NCI-H82 treated with DMSO at 0.1 percent for 48 hours (cell line): ENCODE data around the gene YBX3.
A peak's percentile ranks its signal among the peaks of the same experiment; 100 is the strongest.

Experiments used
- DNase-seq: peaks from one replicate; lab custom pipeline; 2025; ENCODE audit not compliant: unreplicated experiment; lab: John Stamatoyannopoulos, UW

Gene YBX3

GRCh38 chr12:10722502-10722904 is 620 bp downstream of the YBX3 start:
- no peak for DNase-seq

DNA sequence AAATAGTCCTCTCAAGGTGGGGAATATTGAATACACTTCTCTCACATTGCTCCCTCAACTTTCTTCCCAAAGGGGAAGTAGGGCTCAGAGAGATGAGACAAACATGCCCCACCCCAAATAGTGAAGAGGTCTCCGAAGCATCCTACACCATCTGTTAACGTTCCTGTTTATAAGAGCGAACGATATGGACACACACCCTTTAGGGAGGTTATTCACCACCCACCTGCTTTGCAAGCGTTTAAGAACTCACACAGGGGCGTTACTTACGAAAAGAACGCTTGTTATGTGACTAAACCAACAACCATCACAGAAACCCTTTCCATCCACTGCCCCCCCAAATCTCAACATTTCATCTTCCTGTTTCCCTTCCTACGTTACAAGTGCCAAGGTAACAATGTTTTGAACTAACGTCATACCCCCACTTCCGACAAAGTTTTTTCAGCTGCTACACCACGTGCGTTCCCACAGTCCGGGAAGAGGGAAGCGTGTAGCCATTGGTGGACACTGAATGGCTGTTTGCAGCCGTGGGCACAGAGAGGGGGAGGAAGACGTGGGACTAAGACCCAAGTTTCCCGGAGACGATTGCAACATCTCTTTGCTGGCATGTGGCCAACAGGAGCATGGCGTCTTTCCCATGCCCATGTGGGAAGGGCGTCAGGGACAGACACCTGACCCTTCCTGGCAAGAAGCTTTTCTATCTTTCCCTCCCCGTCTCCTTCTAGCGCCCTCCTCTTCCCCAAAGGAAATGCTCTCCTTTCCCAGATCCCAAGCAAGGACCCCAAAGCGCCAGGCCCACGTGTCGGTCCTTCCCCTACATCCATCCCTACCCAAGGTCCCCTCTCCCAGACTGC is 1.2 kb downstream of the YBX3 start:
- peak; percentile 75 for DNase-seq

GRCh38 chr12:10720974-10721650 is 2.0 kb downstream of the YBX3 start:
- DNase-seq, result no peak

DNA sequence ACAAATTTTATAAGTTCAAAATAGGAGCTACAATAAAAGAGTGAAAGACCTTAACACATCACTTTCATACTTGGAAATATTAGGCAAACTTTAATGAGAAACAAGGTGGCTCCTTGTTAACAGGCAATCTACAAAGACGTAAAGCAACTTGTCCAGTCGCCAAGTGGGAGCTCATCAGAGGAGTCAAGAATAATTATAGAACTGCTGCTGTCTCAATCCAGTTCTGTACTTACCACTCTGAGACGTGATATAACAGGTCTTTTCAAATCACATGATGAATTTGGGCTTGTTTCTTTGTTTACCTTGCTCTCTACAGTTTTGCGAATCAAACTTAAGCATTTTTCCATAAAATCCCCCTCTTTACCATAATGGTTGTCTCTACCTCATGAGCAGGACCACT is 3.6 kb downstream of the YBX3 start:
- no peak for DNase-seq

GRCh38 chr12:10718279-10718821 is 4.8 kb downstream of the YBX3 start:
- DNase-seq, result peak; percentile 18

DNA sequence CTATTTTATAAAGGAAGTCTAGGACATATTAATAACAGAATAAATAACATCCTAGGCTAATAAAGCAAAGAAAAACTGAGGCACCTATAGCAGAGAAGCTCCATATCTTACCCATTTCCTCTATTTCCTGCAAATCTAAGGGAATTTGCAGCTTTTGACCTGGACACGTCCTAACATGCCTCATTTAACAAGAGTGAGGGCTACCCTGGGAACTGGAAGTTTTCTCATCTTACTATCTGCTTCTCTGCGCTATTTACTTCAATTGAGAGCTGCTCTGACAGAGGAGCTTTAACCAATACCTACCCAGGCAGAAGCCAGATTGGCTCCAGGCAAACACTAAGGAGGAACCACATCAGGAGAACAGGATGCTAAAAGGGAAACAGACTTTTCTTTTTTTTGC is 5.7 kb downstream of the YBX3 start:
- DNase-seq, result no peak

DNA sequence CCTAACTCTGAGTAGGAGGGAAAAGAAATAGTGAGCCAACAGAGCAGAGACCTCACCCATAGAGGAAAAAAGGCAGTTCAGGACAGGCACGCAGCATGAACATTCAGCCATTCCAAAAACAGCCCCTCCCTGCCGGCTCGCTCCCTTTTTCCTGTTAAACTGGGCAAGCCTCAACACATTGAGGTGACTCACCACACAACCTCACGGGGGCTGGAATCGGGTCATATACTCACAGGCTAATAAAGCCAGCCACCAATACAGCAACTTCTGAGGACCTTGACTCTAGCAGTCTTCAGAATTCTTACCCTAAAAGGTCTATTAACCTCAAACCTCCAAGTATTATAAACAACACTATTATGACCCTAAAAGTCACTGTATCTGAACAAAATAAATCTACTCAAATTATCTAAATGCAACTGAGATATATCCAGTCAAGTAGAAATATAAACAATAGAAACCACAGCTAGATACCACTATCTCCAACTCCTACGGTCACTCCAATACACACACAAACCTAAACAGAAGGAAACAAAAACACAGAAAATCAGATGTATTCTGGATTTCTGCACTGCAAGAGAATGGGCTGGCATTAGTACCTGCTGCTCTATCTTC is 6.3 kb downstream of the YBX3 start:
- no peak for DNase-seq

- no peak for DNase-seq
These were observed 6.8 kb downstream of the YBX3 start for GRCh38 chr12:10716277-10716676.

GRCh38 chr12:10715491-10715890 is 7.6 kb downstream of the YBX3 start:
- DNase-seq, result no peak

GRCh38 chr12:10709808-10710207 is 13.3 kb downstream of the YBX3 start:
- DNase-seq, result no peak

DNA sequence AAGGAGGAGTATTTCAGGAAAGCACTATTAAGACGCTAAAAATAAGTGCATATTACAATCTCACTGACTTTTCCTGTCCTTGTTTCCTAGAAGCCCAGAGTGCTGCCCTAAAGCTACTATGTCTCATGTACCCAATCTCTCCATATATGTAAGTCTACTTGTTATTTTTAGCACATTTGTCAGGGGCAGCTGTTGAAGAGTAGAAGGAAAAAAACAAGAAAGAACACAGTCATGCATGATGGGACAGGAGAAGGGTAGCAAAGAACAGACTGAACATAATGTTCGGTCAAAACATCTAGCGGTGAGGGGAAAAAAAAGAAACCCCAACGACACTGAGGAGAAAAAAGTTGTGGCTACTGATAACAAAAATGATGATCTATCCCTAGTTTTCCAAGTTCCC is 14.3 kb downstream of the YBX3 start:
- no peak for DNase-seq

GRCh38 chr12:10705655-10706054 is 17.5 kb downstream of the YBX3 start:
- no peak for DNase-seq

DNA sequence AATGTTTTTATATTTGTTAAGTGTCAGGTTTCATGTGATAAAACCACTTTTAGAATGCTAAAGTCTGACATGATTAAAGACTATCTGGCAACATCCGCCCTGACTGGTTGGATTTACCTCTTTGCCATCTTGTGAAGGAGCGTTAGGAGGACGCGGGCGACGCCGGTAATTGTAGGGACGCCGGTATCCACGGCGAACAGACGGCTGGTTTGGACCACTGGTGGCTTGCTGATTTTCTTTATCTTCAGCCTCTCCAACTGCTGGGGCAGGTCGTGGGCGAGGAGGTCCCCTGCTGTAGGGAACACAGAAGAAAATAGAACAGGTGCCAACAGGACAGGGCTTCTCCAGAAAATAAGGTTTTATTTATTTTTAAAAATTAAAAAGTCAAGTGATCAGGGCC is 21.3 kb downstream of the YBX3 start:
- DNase-seq, result no peak

- no peak for DNase-seq
These were observed 21.9 kb downstream of the YBX3 start for GRCh38 chr12:10701131-10701681.

- DNase-seq, result no peak
These were observed 22.5 kb downstream of the YBX3 start for GRCh38 chr12:10700581-10700980.

- no peak for DNase-seq
These were observed 25.3 kb downstream of the YBX3 start for GRCh38 chr12:10697862-10698261.

DNA sequence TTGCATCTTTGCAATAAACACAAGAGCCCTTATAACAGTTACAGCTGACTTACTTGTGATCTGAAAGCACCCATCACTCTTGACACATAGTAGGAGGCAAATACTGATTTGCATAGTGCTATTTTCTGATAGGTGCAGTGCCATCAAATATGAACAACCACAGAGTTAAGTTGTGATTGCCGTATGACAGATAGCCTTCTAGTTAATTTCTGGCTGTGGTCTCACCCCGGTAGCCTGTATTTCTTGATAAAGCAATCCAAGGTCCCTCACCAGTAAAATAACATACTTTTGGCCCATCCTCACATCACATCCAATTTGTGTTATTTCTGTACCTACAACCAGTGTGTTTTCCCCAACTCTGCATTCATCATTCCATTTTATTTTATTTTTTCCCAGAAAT is 26.0 kb downstream of the YBX3 start:
- DNase-seq, result no peak

- no peak for DNase-seq
These were observed 32.2 kb downstream of the YBX3 start for GRCh38 chr12:10690906-10691305.

DNA sequence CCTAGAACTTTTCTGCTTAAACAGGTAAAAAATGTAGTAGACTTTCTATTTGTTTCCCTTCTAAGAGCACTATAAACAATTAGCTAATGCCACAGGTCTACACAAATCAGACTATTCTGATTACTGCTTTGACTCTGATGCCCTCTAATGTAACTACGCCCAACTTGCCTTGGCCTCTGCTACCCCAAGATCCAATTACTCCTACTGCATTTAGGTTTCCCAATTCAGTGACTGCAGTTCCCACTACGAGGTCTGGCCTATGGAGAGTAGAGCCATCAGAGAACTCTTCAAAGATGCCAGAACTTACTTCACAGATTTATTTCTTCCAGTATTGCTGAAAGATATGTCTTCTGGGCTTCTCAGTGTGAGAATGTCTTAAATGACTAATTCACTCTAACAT is 34.0 kb downstream of the YBX3 start:
- DNase-seq, result no peak

DNA sequence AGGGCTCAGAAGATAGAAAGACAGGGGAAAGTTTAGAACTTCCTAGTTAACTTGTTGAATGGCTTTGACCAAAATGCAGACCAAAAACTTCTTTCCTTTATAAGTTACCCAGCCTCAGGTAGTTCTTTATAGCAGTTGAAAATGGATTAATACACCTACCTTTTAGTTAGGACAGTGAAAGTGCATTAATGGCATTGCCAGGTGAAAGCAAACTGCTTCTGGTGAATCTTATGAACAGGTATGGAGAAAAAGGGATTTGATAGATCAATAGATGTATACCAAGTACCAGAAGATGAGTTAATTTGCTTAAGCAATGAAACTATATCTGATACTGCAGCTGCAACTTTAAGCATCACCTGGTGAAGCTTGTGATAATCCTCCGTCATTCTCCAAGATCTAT is 35.1 kb downstream of the YBX3 start:
- DNase-seq, result no peak

- DNase-seq, result peak; percentile 24
These were observed 49.3 kb downstream of the YBX3 start, which contains the start of gene STYK1 for GRCh38 chr12:10673659-10674384. Gene STYK1 (minus strand): TSS chr12:10674052. CDS start chr12:10634618, 39,434 bp downstream.
